HEK293 (cell line): ENCODE measurements around the gene PRKCG.

ENCODE experiments used
- GLI4 ChIP-seq: fragments of 450-650 bp; formaldehyde crosslinking; IDR thresholded peaks from 2 replicates; pipeline ENCODE4 v1.5.1; 2016; ENCODE audit warnings: missing biosample characterization, missing genetic modification characterization
- HOXD13 ChIP-seq: sonication (generic); formaldehyde crosslinking; IDR thresholded peaks from 2 replicates; pipeline ENCODE4 v1.8.0; 2022; ENCODE audit warnings: missing genetic modification reagents, borderline replicate concordance
- IKZF3 ChIP-seq: fragments of 450-650 bp; IDR thresholded peaks from 2 replicates; pipeline ENCODE4 v1.5.0; 2018; ENCODE audit warnings: missing biosample characterization, mild to moderate bottlenecking, missing genetic modification characterization, moderate library complexity
- OSR2 ChIP-seq: fragments of 450-650 bp; formaldehyde crosslinking; IDR thresholded peaks from 2 replicates; pipeline ENCODE4 v1.5.1; 2016; ENCODE audit warnings: missing biosample characterization, missing genetic modification characterization
- OVOL3 ChIP-seq: fragments of 450-650 bp; formaldehyde crosslinking; IDR thresholded peaks from 2 replicates; pipeline ENCODE4 v1.5.1; 2016; ENCODE audit warnings: missing biosample characterization, missing genetic modification characterization
- SP3 ChIP-seq: fragments of 450-650 bp; formaldehyde crosslinking; IDR thresholded peaks from 2 replicates; pipeline ENCODE4 v1.5.1; 2016; ENCODE audit warnings: missing biosample characterization, missing genetic modification characterization
- WT1 ChIP-seq: fragments of 450-650 bp; formaldehyde crosslinking; IDR thresholded peaks from 2 replicates; pipeline ENCODE4 v1.5.1; 2016; ENCODE audit warnings: missing biosample characterization, missing genetic modification characterization
- YY2 ChIP-seq: fragments of 450-650 bp; formaldehyde crosslinking; IDR thresholded peaks from 2 replicates; pipeline ENCODE4 v1.5.1; 2016; ENCODE audit warnings: missing biosample characterization, missing genetic modification characterization
- ZFP69B ChIP-seq: fragments of 450-650 bp; formaldehyde crosslinking; IDR thresholded peaks from 2 replicates; pipeline ENCODE4 v1.5.1; 2016; ENCODE audit warnings: missing biosample characterization, missing genetic modification characterization
- ZNF146 ChIP-seq: fragments of 450-650 bp; formaldehyde crosslinking; IDR thresholded peaks from 2 replicates; pipeline ENCODE4 v1.5.1; 2016; ENCODE audit warnings: missing biosample characterization, missing genetic modification characterization
- ZNF174 ChIP-seq: fragments of 450-650 bp; formaldehyde crosslinking; IDR thresholded peaks from 2 replicates; pipeline ENCODE4 v1.5.0; 2017; ENCODE audit warnings: missing biosample characterization, mild to moderate bottlenecking, missing genetic modification characterization
- ZNF248 ChIP-seq: fragments of 450-650 bp; formaldehyde crosslinking; IDR thresholded peaks from 2 replicates; pipeline ENCODE4 v1.5.1; 2017; ENCODE audit warnings: missing biosample characterization, missing genetic modification characterization
- ZNF549 ChIP-seq: fragments of 450-650 bp; IDR thresholded peaks from 2 replicates; pipeline ENCODE4 v1.5.1; 2018; ENCODE audit warnings: missing biosample characterization, missing genetic modification characterization, mild to moderate bottlenecking, inconsistent platforms, moderate library complexity
- ZNF596 ChIP-seq: fragments of 450-650 bp; IDR thresholded peaks from 2 replicates; pipeline ENCODE4 v1.5.0; 2018; ENCODE audit warnings: missing biosample characterization, mild to moderate bottlenecking, missing genetic modification characterization, moderate library complexity
- ZNF623 ChIP-seq: fragments of 450-650 bp; formaldehyde crosslinking; IDR thresholded peaks from 2 replicates; pipeline ENCODE4 v1.5.1; 2016; ENCODE audit warnings: missing biosample characterization, missing genetic modification characterization
- ZNF658 ChIP-seq: fragments of 450-650 bp; formaldehyde crosslinking; IDR thresholded peaks from 2 replicates; pipeline ENCODE4; 2016; ENCODE audit warnings: missing biosample characterization, missing genetic modification characterization
- ZNF677 ChIP-seq: fragments of 450-650 bp; IDR thresholded peaks from 2 replicates; pipeline ENCODE4 v1.5.0; 2018; ENCODE audit warnings: missing biosample characterization, mild to moderate bottlenecking, missing genetic modification characterization, moderate library complexity
- ZNF701 ChIP-seq: fragments of 450-650 bp; formaldehyde crosslinking; IDR thresholded peaks from 2 replicates; pipeline ENCODE4 v1.5.1; 2016; ENCODE audit warnings: missing biosample characterization, missing genetic modification characterization
- ZNF830 ChIP-seq: fragments of 450-650 bp; IDR thresholded peaks from 2 replicates; pipeline ENCODE4 v1.5.0; 2018; ENCODE audit warnings: missing biosample characterization, missing genetic modification characterization, low read depth, mild to moderate bottlenecking, moderate library complexity
- ZXDB ChIP-seq: fragments of 450-650 bp; formaldehyde crosslinking; IDR thresholded peaks from 2 replicates; pipeline ENCODE4 v1.5.1; 2016; ENCODE audit warnings: missing biosample characterization, missing genetic modification characterization
- TF ChIP-seq, protein P1 (sequence below): fragments of 450-650 bp; formaldehyde crosslinking; IDR thresholded peaks from 2 replicates; pipeline ENCODE4 v1.5.1; 2016; ENCODE audit warnings: missing biosample characterization, missing genetic modification characterization
- TF ChIP-seq, protein P2 (sequence below): fragments of 450-650 bp; formaldehyde crosslinking; IDR thresholded peaks from 2 replicates; pipeline ENCODE4 v1.5.1; 2016; ENCODE audit warnings: missing biosample characterization, missing genetic modification characterization
- TF ChIP-seq, protein P3 (sequence below): fragments of 450-650 bp; formaldehyde crosslinking; IDR thresholded peaks from 2 replicates; pipeline ENCODE4 v1.5.1; 2017; ENCODE audit warnings: missing biosample characterization, mild to moderate bottlenecking, missing genetic modification characterization, moderate library complexity
- TF ChIP-seq, protein P4 (sequence below): fragments of 450-650 bp; formaldehyde crosslinking; IDR thresholded peaks from 2 replicates; pipeline ENCODE4 v1.5.1; 2017; ENCODE audit warnings: missing biosample characterization, missing genetic modification characterization
- TF ChIP-seq, protein P5 (sequence below): fragments of 450-650 bp; formaldehyde crosslinking; IDR thresholded peaks from 2 replicates; pipeline ENCODE4 v1.5.1; 2016; ENCODE audit warnings: missing biosample characterization, missing genetic modification characterization
- TF ChIP-seq, protein P6 (sequence below): fragments of 450-650 bp; formaldehyde crosslinking; conservative IDR thresholded peaks from 2 replicates; pipeline ENCODE4 v1.5.1; 2016; ENCODE audit warnings: low read depth, missing biosample characterization, missing genetic modification characterization
- TF ChIP-seq, protein P7 (sequence below): fragments of 450-650 bp; formaldehyde crosslinking; IDR thresholded peaks from 2 replicates; pipeline ENCODE4 v1.5.1; 2016; ENCODE audit warnings: missing biosample characterization, missing genetic modification characterization, borderline replicate concordance

PRKCG gene

DNA sequence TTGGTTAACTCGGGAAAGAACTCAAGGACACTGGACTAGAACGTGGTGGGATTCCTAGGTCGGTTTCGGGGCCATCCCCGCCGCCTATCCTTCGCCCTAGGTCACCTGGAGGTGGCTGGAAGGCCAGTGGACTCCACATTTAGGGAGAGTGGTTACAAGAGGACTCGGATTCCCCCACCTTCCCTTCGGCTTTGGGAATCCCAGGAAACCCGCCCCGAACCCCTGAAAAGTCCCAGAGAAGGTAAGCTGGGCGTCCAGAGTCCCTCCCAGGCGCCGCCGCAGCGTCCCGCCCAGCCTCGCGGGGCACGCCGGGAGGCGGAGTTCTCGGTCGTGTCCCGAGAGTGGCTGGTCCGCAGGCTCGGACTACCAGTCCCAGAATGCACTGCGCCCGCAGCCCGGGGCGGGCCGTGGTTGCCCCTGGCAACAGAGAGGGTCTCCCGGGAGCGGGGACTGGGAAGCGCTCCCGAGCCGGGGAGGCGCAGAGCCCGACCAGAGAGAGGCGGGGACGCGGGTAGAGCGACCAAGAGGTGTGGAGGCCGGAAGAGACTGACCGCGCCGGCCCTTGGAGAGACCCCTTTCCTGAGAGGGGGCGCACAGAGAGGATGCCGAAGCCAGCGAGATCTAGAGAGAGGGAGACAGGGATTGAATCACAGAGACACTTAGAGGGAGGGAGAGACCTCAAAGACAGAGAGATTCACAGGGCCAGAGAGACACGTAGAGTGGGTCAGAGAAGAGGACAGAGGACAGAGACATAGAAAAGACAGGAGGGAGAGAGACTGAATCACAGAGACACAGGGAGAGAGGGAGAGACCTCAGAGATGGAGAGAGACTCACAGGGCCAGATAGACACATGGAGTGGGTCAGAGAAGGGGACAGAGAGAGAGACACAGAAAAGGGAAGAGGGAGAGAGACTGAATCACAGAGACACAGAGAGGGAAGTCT lies 2.6 kb upstream of the PRKCG start (continued):
- TF ChIP-seq ZNF248 (tag by site-specific recombination) (no peak), YY2 (no peak; the same call in 1 of the 2 replicates), ZFP69B (tag by site-specific recombination) (no peak; the same call in 1 of the 2 replicates), OVOL3 (tag by site-specific recombination) (no peak), ZNF623 (tag by site-specific recombination) (no peak), WT1 (tag by site-specific recombination) (no peak), SP3 (tag by site-specific recombination) (peak; percentile 97), ZNF677 (tag by site-specific recombination) (no peak), ZNF549 (tag by site-specific recombination) (no peak), ZNF174 (tag by site-specific recombination) (no peak), ZNF658 (tag by site-specific recombination) (no peak), ZNF146 (tag by site-specific recombination) (no peak), ZNF596 (tag by site-specific recombination) (peak; percentile 88), ZNF830 (no peak), GLI4 (0 out of 2 replicates have a peak, but pooled peaks have one; percentile 58), HOXD13 (CRISPR knock-in tag) (no peak), IKZF3 (tag by site-specific recombination) (peak; percentile 99), OSR2 (tag by site-specific recombination) (no peak), ZNF701 (tag by site-specific recombination) (no peak), ZXDB (tag by site-specific recombination) (peak; percentile 92)
- TF ChIP-seq, protein P1, sequence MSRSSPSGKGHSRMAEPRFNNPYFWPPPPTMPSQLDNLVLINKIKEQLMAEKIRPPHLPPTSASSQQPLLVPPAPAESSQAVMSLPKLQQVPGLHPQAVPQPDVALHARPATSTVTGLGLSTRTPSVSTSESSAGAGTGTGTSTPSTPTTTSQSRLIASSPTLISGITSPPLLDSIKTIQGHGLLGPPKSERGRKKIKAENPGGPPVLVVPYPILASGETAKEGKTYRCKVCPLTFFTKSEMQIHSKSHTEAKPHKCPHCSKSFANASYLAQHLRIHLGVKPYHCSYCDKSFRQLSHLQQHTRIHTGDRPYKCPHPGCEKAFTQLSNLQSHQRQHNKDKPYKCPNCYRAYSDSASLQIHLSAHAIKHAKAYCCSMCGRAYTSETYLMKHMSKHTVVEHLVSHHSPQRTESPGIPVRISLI (tag by site-specific recombination), result no peak
- TF ChIP-seq, protein P2, sequence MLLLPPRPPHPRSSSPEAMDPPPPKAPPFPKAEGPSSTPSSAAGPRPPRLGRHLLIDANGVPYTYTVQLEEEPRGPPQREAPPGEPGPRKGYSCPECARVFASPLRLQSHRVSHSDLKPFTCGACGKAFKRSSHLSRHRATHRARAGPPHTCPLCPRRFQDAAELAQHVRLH (tag by site-specific recombination), result peak; percentile 24; the same call in 1 of the 2 replicates
- TF ChIP-seq, protein P3, sequence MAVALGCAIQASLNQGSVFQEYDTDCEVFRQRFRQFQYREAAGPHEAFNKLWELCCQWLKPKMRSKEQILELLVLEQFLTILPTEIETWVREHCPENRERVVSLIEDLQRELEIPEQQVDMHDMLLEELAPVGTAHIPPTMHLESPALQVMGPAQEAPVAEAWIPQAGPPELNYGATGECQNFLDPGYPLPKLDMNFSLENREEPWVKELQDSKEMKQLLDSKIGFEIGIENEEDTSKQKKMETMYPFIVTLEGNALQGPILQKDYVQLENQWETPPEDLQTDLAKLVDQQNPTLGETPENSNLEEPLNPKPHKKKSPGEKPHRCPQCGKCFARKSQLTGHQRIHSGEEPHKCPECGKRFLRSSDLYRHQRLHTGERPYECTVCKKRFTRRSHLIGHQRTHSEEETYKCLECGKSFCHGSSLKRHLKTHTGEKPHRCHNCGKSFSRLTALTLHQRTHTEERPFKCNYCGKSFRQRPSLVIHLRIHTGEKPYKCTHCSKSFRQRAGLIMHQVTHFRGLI (tag by site-specific recombination), result peak; percentile 82
- TF ChIP-seq, protein P4, sequence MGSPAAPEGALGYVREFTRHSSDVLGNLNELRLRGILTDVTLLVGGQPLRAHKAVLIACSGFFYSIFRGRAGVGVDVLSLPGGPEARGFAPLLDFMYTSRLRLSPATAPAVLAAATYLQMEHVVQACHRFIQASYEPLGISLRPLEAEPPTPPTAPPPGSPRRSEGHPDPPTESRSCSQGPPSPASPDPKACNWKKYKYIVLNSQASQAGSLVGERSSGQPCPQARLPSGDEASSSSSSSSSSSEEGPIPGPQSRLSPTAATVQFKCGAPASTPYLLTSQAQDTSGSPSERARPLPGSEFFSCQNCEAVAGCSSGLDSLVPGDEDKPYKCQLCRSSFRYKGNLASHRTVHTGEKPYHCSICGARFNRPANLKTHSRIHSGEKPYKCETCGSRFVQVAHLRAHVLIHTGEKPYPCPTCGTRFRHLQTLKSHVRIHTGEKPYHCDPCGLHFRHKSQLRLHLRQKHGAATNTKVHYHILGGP (tag by site-specific recombination), result no peak
- TF ChIP-seq, protein P5, sequence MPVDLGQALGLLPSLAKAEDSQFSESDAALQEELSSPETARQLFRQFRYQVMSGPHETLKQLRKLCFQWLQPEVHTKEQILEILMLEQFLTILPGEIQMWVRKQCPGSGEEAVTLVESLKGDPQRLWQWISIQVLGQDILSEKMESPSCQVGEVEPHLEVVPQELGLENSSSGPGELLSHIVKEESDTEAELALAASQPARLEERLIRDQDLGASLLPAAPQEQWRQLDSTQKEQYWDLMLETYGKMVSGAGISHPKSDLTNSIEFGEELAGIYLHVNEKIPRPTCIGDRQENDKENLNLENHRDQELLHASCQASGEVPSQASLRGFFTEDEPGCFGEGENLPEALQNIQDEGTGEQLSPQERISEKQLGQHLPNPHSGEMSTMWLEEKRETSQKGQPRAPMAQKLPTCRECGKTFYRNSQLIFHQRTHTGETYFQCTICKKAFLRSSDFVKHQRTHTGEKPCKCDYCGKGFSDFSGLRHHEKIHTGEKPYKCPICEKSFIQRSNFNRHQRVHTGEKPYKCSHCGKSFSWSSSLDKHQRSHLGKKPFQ (tag by site-specific recombination), result no peak
- TF ChIP-seq, protein P6, sequence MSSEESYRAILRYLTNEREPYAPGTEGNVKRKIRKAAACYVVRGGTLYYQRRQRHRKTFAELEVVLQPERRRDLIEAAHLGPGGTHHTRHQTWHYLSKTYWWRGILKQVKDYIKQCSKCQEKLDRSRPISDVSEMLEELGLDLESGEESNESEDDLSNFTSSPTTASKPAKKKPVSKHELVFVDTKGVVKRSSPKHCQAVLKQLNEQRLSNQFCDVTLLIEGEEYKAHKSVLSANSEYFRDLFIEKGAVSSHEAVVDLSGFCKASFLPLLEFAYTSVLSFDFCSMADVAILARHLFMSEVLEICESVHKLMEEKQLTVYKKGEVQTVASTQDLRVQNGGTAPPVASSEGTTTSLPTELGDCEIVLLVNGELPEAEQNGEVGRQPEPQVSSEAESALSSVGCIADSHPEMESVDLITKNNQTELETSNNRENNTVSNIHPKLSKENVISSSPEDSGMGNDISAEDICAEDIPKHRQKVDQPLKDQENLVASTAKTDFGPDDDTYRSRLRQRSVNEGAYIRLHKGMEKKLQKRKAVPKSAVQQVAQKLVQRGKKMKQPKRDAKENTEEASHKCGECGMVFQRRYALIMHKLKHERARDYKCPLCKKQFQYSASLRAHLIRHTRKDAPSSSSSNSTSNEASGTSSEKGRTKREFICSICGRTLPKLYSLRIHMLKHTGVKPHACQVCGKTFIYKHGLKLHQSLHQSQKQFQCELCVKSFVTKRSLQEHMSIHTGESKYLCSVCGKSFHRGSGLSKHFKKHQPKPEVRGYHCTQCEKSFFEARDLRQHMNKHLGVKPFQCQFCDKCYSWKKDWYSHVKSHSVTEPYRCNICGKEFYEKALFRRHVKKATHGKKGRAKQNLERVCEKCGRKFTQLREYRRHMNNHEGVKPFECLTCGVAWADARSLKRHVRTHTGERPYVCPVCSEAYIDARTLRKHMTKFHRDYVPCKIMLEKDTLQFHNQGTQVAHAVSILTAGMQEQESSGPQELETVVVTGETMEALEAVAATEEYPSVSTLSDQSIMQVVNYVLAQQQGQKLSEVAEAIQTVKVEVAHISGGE (tag by site-specific recombination), result 0 out of 2 replicates have a peak, but pooled peaks have one; percentile 38
- TF ChIP-seq, protein P7, sequence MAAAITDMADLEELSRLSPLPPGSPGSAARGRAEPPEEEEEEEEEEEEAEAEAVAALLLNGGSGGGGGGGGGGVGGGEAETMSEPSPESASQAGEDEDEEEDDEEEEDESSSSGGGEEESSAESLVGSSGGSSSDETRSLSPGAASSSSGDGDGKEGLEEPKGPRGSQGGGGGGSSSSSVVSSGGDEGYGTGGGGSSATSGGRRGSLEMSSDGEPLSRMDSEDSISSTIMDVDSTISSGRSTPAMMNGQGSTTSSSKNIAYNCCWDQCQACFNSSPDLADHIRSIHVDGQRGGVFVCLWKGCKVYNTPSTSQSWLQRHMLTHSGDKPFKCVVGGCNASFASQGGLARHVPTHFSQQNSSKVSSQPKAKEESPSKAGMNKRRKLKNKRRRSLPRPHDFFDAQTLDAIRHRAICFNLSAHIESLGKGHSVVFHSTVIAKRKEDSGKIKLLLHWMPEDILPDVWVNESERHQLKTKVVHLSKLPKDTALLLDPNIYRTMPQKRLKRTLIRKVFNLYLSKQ (tag by site-specific recombination), result no peak
